Spinal cord (tissue), 10 donors: Measurements from ENCODE around the gene RFT1. TPM values are rescaled to one million over a fixed set of nuclear protein-coding genes. Genes with fewer than 3 reads are reported as not detected.

Experiments used
- DNase-seq, 6 donors: peaks; one replicate each; pipeline versions ENCODE4 v3.0.0 to v3.0.0-alpha.2; 2013 to 2015; ENCODE audit warnings: low spot score in 6 of 6, low read depth in 4 of 6
- H3K27ac ChIP-seq: one replicate; pipeline ENCODE4 v1.5.1; 2013; ENCODE audit warnings: low read depth, low read length, control low read depth
- H3K27me3 ChIP-seq: one replicate; pipeline ENCODE4 v1.6.1; 2013; ENCODE audit warnings: low read length; ENCODE audit not compliant: control insufficient read depth, insufficient read depth
- H3K36me3 ChIP-seq: one replicate; pipeline ENCODE4 v1.6.1; 2013; ENCODE audit warnings: low read length; ENCODE audit not compliant: control insufficient read depth, insufficient read depth
- H3K4me1 ChIP-seq: one replicate; pipeline ENCODE4 v1.6.1; 2013; ENCODE audit warnings: low read length; ENCODE audit not compliant: control insufficient read depth, insufficient read depth
- H3K4me3 ChIP-seq: one replicate; pipeline ENCODE4 v1.5.1; 2013; ENCODE audit warnings: low read depth, low read length, control low read depth
- H3K9me3 ChIP-seq: one replicate; pipeline ENCODE4 v1.6.1; 2013; ENCODE audit warnings: low read length; ENCODE audit not compliant: control insufficient read depth, insufficient read depth
- WGBS: methylation state at CpG from one replicate; pipeline ENCODE4 v1.1.5; 2013; ENCODE audit warnings: missing lambda C conversion rate; ENCODE audit not compliant: insufficient coverage; 5-methylcytosine and 5-hydroxymethylcytosine counted together
- long read RNA-seq, 4 donors: transcript quantifications; one replicate each; lab custom pipeline, GENCODE V29; 2026
- polyA plus RNA-seq, 2 donors: library from polyadenylated mRNA; unstranded; fragments of 120-200 nt; gene quantifications; one replicate each; pipeline ENCODE4 v1.2.1, GENCODE V29; 2013; ENCODE audit not compliant: insufficient read length in 2 of 2
- total RNA-seq, 2 donors: library from RNA; depleted of rRNA in 1 of 2; stranded (reverse); fragments of 120-200 nt in 1 of 2; fragments of >200 nt in 1 of 2; gene quantifications; one replicate each; pipeline versions ENCODE4 v1.2.3 to v1.2.4, GENCODE V29; 2013 to 2014
- donor health status: healthy.

RFT1 gene, protein sequence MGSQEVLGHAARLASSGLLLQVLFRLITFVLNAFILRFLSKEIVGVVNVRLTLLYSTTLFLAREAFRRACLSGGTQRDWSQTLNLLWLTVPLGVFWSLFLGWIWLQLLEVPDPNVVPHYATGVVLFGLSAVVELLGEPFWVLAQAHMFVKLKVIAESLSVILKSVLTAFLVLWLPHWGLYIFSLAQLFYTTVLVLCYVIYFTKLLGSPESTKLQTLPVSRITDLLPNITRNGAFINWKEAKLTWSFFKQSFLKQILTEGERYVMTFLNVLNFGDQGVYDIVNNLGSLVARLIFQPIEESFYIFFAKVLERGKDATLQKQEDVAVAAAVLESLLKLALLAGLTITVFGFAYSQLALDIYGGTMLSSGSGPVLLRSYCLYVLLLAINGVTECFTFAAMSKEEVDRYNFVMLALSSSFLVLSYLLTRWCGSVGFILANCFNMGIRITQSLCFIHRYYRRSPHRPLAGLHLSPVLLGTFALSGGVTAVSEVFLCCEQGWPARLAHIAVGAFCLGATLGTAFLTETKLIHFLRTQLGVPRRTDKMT
- total RNA-seq (10 to 100 TPM; 10.8 to 13.4 TPM), polyA plus RNA-seq (10 to 100 TPM; 16.1 to 18.3 TPM)
- long read RNA-seq, donor 1, full-length matches to known transcripts: 6 of 6 reads
- long read RNA-seq, donor 1, partial matches to known transcripts: 0 of 6 reads
- long read RNA-seq, donor 1, other reads (novel, unspliced or antisense): 0 of 6 reads
- long read RNA-seq, donor 2, full-length matches to known transcripts: 2 of 2 reads
- long read RNA-seq, donor 2, partial matches to known transcripts: 0 of 2 reads
- long read RNA-seq, donor 2, other reads (novel, unspliced or antisense): 0 of 2 reads
- long read RNA-seq, donor 3, full-length matches to known transcripts: 3 of 3 reads
- long read RNA-seq, donor 3, partial matches to known transcripts: 0 of 3 reads
- long read RNA-seq, donor 3, other reads (novel, unspliced or antisense): 0 of 3 reads
- long read RNA-seq, donor 4, full-length matches to known transcripts: 4 of 4 reads
- long read RNA-seq, donor 4, partial matches to known transcripts: 0 of 4 reads
- long read RNA-seq, donor 4, other reads (novel, unspliced or antisense): 0 of 4 reads

DNA sequence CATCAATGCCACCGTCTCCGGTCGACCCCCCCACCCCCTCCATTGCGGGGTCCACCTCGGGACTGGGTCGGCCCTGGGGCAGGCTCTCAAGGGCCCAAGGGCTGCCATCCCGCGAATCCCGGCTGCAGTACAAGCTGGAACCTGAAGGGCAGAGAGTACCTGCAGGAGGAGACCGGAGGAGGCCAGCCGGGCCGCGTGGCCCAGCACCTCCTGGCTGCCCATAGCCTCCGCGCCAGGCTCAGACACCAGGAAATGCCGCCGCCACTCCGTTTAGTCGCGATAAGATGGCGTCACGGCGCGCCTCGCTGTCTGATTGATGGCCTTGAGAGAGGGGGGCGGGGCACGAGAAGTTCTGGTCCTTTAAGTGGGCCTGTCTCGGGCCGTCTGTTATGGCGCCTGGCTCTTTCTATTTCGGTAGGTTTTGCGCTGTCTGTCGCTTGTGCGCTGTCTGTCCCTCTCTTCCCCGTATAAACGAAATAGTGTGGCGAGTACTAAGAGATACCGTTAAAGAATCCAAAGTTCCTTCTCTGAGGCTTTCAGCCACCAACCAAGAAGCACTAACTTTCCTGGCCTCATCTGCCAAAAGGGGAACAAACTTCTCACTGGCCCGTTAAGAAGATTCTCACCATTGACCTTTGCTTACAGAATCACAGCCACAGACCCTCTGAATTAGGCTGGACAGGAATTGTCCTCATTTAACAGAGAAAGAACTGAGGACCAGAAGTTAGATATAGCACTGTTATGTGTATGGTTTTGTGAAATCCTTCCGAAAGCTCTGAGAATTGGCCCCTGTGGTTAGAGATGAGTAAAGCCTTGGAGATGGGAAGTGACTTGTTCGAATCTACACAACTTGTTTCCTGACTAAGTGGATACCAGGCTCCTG, at the start of gene RFT1:
Gene RFT1 (minus strand): TSS at position 257 of the 883 bp plus-strand sequence. CDS start 35 bp downstream, at position 222.
- H3K27me3 ChIP-seq: no peaks in the 10 kb centered on the region
- peak; percentile 94 to 99 (median 96) for DNase-seq
- H3K9me3 ChIP-seq: no peaks in the 10 kb centered on the region
- WGBS: 2% methylated on average over 34 of the region's 41 CpGs
- H3K4me1 ChIP-seq: no peaks in the 10 kb centered on the region
- peak within 1 kb of the TSS; percentile 75 for H3K27ac ChIP-seq
- no peaks in the 10 kb centered on the region for H3K36me3 ChIP-seq
- H3K4me3 ChIP-seq: peak within 1 kb of the TSS; percentile 90

DNA sequence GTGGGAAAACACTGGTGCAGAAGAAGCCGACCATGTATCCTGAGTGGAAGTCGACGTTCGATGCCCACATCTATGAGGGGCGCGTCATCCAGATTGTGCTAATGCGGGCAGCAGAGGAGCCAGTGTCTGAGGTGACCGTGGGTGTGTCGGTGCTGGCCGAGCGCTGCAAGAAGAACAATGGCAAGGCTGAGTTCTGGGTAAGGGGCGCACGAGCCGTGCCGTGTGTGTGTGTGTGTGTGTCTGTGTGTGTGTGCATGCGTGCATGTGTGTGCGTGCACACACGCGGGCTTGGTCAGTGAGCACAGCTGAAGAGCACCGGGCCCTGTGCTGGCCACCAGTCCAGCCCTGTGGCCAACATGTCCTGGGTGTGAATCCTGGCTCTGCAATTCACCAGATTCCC, 49.3 kb upstream of the RFT1 start:
- WGBS: 94% methylated on average over 17 of the region's 20 CpGs

GRCh38 chr3:53178246-53178645, 48.0 kb upstream of the RFT1 start:
- 91% methylated on average over 15 of the region's 15 CpGs for WGBS

More for the DNA sequence above, 49.3 kb upstream of the RFT1 start:
- Histone ChIP-seq H3K9me3 (no peaks in the 10 kb centered on the region), H3K27ac (no peak overlapping the region), H3K27me3 (no peaks in the 10 kb centered on the region), H3K4me3 (no peak overlapping the region), H3K36me3 (peaks cover 46% of the 10 kb centered on the region), H3K4me1 (peaks cover 12% of the 10 kb centered on the region)
- DNase-seq: no peak

GRCh38 chr3:53175613-53176540, 45.6 kb upstream of the RFT1 start:
- WGBS: 91% methylated on average over 9 of the region's 9 CpGs
- no peak overlapping the region for H3K4me3 ChIP-seq
- peaks cover 19% of the 10 kb centered on the region for H3K4me1 ChIP-seq
- no peak overlapping the region for H3K27ac ChIP-seq
- H3K36me3 ChIP-seq: peaks cover 28% of the 10 kb centered on the region
- H3K27me3 ChIP-seq: no peaks in the 10 kb centered on the region
- no peak for DNase-seq
- H3K9me3 ChIP-seq: no peaks in the 10 kb centered on the region

More at GRCh38 chr3:53178246-53178645, 48.0 kb upstream of the RFT1 start:
- Histone ChIP-seq H3K4me1 (peaks cover 12% of the 10 kb centered on the region), H3K4me3 (no peak overlapping the region), H3K36me3 (peaks cover 44% of the 10 kb centered on the region), H3K27me3 (no peaks in the 10 kb centered on the region), H3K27ac (no peak overlapping the region), H3K9me3 (no peaks in the 10 kb centered on the region)
- no peak for DNase-seq

DNA sequence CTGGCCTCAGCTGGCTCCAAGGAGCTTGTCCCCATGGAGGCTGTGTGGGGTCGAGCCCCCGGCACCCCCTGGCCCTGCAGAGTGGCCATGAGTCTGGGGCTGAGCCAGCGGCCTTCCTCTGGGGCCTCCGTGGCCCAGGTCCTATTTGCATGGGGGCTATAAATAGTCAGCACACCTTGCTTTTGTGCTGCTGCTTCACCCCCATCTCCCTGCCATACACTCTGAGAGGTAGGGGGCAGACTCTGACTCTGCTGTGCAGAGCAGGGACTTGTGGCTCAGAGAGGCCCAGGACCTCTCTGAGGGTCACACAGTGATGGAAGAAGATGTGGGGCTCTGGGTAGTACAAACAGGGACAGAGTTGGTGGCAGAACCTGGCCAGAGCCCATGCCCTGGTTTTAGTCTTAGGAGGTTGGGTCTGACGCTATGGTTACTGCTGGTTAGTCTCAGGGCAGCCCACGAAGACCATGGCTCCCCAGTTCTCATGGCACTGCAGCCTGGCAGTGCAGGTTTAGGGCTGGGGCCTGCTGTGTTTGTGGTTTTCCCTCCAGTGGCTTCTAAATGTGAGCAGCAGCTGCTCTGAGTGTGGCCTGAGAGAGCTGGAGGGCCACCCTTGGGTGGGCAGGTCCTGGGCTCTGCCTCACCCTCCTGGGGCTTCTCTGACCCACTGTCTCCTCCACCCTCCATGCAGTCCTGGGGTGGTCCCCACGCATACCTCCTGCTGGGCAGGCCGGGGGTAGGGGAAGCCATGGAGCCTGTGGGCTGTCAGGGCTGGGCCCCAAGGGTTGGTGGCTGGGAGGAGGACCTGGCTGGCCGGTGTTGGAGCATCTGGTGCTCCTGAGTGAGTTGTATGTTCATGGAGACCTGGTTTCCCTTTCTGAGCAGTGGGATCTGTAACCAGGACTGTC, 44.4 kb upstream of the RFT1 start:
- DNase-seq: no peak
- H3K9me3 ChIP-seq: no peaks in the 10 kb centered on the region
- H3K4me3 ChIP-seq: no peak overlapping the region
- 90% methylated on average over 9 of the region's 9 CpGs for WGBS
- no peak overlapping the region for H3K27ac ChIP-seq
- H3K36me3 ChIP-seq: peaks cover 23% of the 10 kb centered on the region
- H3K4me1 ChIP-seq: peaks cover 32% of the 10 kb centered on the region
- H3K27me3 ChIP-seq: no peaks in the 10 kb centered on the region

GRCh38 chr3:53173107-53173506, 42.9 kb upstream of the RFT1 start:
- Histone ChIP-seq H3K4me1 (peaks cover 46% of the 10 kb centered on the region), H3K4me3 (no peak overlapping the region), H3K27me3 (no peaks in the 10 kb centered on the region), H3K9me3 (no peaks in the 10 kb centered on the region), H3K27ac (no peak overlapping the region), H3K36me3 (peaks cover 15% of the 10 kb centered on the region)
- no peak for DNase-seq
- 84% methylated on average over 5 of the region's 5 CpGs for WGBS

DNA sequence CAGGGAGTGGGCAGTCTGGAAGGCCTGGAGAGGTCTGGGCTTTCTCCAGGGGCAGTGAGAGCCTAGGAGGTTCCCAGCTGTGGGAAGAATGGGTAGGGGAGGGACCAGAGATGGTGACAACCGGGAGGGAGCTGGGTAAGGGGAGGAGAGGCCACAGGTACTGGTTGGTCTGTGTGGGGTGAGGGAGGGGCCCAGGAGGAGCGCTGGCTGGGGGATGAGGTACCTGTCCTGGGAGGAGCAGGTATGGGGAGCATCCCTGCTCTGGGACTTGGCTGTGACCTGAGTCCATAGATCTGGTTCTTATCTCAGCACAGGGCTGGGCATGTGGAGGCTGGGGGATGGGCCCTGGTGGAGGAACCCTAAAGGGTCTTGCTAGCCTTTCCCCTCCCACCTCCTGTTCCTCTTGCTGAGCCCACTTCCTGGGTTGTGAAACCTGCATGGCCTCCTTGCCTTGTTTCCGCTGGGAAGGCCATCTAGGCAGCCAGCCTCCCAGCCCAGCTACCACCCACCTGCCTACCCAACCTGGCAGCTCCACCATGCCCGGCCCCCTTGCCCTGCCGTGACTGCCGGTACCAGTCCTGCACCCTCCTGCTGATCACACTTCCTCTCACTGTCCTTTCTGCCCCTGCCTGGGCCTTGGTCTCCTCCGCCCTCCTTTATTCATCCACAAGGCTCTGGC, 41.7 kb upstream of the RFT1 start:
- Histone ChIP-seq H3K36me3 (peaks cover 17% of the 10 kb centered on the region), H3K27me3 (no peaks in the 10 kb centered on the region), H3K4me1 (peaks cover 57% of the 10 kb centered on the region), H3K9me3 (no peaks in the 10 kb centered on the region), H3K27ac (no peak overlapping the region), H3K4me3 (no peak overlapping the region)
- 70% methylated on average over 7 of the region's 7 CpGs for WGBS
- no peak for DNase-seq
